Measurements from ENCODE around the gene GPR37L1. TPM values are rescaled to one million over a fixed set of nuclear protein-coding genes. Genes with fewer than 3 reads are reported as not detected.
"Not testable (repeated sequence)": the region's sequence is repeated elsewhere in the genome, so short reads cannot be mapped to it uniquely, and the experiment has no call there.

GPR37L1 gene
- total RNA-seq, 2 donors from 2014 or later: 0.09 to 0.28 TPM

- TF ChIP-seq POLR2A (IDR thresholded peaks at IDR 0.05) (no peak), CTCF (IDR thresholded peaks at IDR 0.05) (no peak), POLR2AphosphoS5 (IDR thresholded peaks at IDR 0.05) (no peak)
- WGBS: 78% methylated on average over 7 of the region's 7 CpGs
- Histone ChIP-seq H3K36me3 (no peaks in the 10 kb centered on the region), H3K27me3 (replicated peaks; ENCODE audit: insufficient read depth) (no peaks in the 10 kb centered on the region), H3K27ac (no peak overlapping the region), H3K4me3 (no peak overlapping the region), H3K9me3 (no peaks in the 10 kb centered on the region), H3K4me1 (replicated peaks) (no peaks in the 10 kb centered on the region)
- intact Hi-C loops (cut with DNase I): no loop called here
- DNase-seq (ENCODE audit: low spot score): no peak
Measured at GRCh38 chr1:202173993-202174392, 51.3 kb downstream of the GPR37L1 start.

GRCh38 chr1:202176949-202177927 is 54.5 kb downstream of the GPR37L1 start:
- TF ChIP-seq CTCF (IDR thresholded peaks at IDR 0.05) (no peak), POLR2AphosphoS5 (IDR thresholded peaks at IDR 0.05) (no peak), POLR2A (IDR thresholded peaks at IDR 0.05) (no peak)
- no peaks in the 10 kb centered on the region for H3K36me3 ChIP-seq
- no peak overlapping the region for H3K4me3 ChIP-seq
- DNase-seq (ENCODE audit: low spot score): no peak
- H3K27me3 ChIP-seq (replicated peaks; ENCODE audit: insufficient read depth): peaks cover 5% of the 10 kb centered on the region
- no peaks in the 10 kb centered on the region for H3K4me1 ChIP-seq (replicated peaks)
- no peak overlapping the region for H3K27ac ChIP-seq
- intact Hi-C loops (cut with DNase I): no loop called here
- H3K9me3 ChIP-seq: no peaks in the 10 kb centered on the region
- 92% methylated on average over 28 of the region's 29 CpGs for WGBS

- DNase-seq (ENCODE audit: low spot score): no peak
- H3K9me3 ChIP-seq: no peaks in the 10 kb centered on the region
- no peak overlapping the region for H3K4me3 ChIP-seq
- WGBS: 75% methylated on average over 19 of the region's 19 CpGs
- TF ChIP-seq POLR2AphosphoS5 (IDR thresholded peaks at IDR 0.05) (no peak), POLR2A (IDR thresholded peaks at IDR 0.05) (no peak), CTCF (IDR thresholded peaks at IDR 0.05) (no peak)
- no peaks in the 10 kb centered on the region for H3K36me3 ChIP-seq
- H3K4me1 ChIP-seq (replicated peaks): no peaks in the 10 kb centered on the region
- peaks cover 5% of the 10 kb centered on the region for H3K27me3 ChIP-seq (replicated peaks; ENCODE audit: insufficient read depth)
- intact Hi-C loops (cut with DNase I): no loop called here
- no peak overlapping the region for H3K27ac ChIP-seq
Measured at GRCh38 chr1:202179828-202180750, 57.4 kb downstream of the GPR37L1 start.

GRCh38 chr1:202180751-202181139 is 58.0 kb downstream of the GPR37L1 start:
- H3K36me3 ChIP-seq; H3K4me3 ChIP-seq; intact Hi-C loops (cut with DNase I); H3K27ac ChIP-seq; H3K9me3 ChIP-seq; H3K4me1 ChIP-seq (replicated peaks); DNase-seq (ENCODE audit: low spot score); H3K27me3 ChIP-seq (replicated peaks; ENCODE audit: insufficient read depth): not testable (repeated sequence)
- 71% methylated on average over 2 of the region's 2 CpGs for WGBS

GRCh38 chr1:202181586-202181985 is 58.9 kb downstream of the GPR37L1 start:
- no peaks in the 10 kb centered on the region for H3K4me1 ChIP-seq (replicated peaks)
- H3K9me3 ChIP-seq: no peaks in the 10 kb centered on the region
- no peaks in the 10 kb centered on the region for H3K36me3 ChIP-seq
- intact Hi-C loops (cut with DNase I): no loop called here
- TF ChIP-seq CTCF (IDR thresholded peaks at IDR 0.05) (no peak), POLR2A (IDR thresholded peaks at IDR 0.05) (no peak), POLR2AphosphoS5 (IDR thresholded peaks at IDR 0.05) (no peak)
- no peak overlapping the region for H3K27ac ChIP-seq
- no peak overlapping the region for H3K4me3 ChIP-seq
- H3K27me3 ChIP-seq (replicated peaks; ENCODE audit: insufficient read depth): peaks cover 5% of the 10 kb centered on the region
- no peak for DNase-seq (ENCODE audit: low spot score)
- 81% methylated on average over 7 of the region's 7 CpGs for WGBS
